HG02678 (cell line): ENCODE data around the gene FBXL19.

Source experiments
- ATAC-seq: cut with Tn5 transposase; IDR thresholded peaks from one replicate; pipeline ENCODE4 v1.9.1; 2021; ENCODE audit warnings: mild to moderate bottlenecking, moderate library complexity; ENCODE audit not compliant: unreplicated experiment

FBXL19 gene

GRCh38 chr16:30894540-30895368 is 28.6 kb upstream of the FBXL19 start:
- ATAC-seq = no peak

DNA sequence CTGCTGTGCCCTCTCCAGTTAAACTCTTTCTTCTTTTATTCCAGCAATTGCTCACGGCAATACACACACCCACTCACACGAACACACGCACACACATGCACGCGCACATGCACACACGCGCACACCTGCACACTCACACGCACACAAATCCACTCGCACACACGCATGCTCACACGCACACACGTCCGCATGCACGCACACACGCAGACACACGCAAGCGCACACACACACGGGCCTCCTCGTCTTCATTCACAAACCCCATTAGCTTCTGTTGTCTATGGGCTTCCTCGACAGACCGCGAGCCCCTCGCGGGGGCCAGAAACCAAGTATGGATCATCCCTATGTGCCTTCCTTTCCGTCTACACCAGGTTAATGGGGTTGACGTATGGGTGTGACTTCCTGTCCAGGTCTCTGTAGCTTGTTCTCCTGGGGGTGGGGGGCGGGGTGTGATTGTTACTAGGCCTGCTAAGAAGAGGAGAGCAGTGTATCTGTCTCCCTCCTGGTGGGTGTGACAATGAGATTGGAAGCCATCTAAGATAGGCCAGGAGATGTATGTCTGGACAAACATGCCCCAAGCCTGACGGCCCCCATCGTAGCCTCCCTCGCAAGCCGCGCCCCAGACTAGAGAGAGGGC is 27.6 kb upstream of the FBXL19 start:
- no peak for ATAC-seq

DNA sequence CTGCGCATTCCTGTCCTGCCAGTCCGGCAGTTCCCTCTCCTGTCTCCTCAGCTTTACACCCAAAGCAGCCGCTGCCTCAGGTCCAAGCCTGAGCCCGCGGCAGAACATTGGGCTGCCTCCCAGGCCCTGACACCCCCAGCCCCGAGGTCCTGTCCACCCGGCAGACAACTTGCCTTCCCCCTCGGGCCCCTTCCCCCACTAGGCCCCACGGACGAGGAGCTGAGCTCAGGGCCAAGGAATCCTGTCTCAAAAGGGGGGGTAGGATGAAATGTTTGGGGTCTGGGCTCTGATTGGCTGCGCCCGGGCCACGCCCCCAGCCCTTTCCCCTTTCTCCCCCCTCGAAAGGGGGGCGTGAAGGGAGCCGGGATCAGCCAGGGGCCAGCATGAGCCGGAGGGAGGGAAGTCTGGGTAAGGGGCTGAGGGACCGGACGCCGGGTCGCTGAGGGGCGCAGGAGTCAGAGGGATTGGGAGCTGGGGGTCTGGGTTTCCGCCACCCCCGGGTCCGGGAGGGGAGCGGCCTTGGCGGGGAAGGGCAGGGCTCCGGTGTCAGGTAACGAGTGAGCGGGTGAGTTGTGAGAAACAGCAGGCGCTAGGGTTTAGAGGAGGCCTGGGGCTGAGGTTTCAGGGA is 27.0 kb upstream of the FBXL19 start, which contains the start of gene CTF1:
TSS of gene CTF1 (plus strand) at position 354 of the 628 bp plus-strand sequence. CDS start at position 384, 30 bp downstream.
- no peak for ATAC-seq

- peak; percentile 40 for ATAC-seq
Observed at GRCh38 chr16:30896889-30897733, 26.3 kb upstream of the FBXL19 start.

GRCh38 chr16:30899794-30900193 is 23.6 kb upstream of the FBXL19 start:
- no peak for ATAC-seq

- ATAC-seq = no peak
Observed at GRCh38 chr16:30900588-30900987, 22.8 kb upstream of the FBXL19 start.

GRCh38 chr16:30901201-30902028 is 22.0 kb upstream of the FBXL19 start:
- ATAC-seq = no peak

GRCh38 chr16:30902029-30902972 is 21.1 kb upstream of the FBXL19 start:
- ATAC-seq = peak; percentile 75

DNA sequence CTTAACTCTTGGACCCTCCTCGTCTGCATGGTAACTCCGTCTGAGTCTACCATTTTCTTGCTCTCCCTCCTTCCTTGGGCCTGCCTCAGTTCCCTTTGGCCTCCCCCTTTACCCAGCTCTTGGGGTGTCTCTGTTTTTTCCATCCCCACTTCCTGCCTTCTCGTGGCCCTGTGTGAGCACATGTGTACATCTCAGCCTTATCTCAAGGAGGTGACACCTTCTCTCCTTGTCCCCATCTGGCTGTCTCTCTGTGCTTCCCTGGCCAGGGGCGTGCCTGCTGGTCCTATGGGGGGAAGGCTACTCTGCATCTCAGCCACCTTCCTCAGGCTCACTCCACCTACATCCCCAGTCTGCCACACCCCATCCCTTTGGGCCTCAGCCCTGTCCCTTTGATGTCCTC is 20.4 kb upstream of the FBXL19 start:
- no peak for ATAC-seq

GRCh38 chr16:30903596-30903995 is 19.8 kb upstream of the FBXL19 start:
- no peak for ATAC-seq

DNA sequence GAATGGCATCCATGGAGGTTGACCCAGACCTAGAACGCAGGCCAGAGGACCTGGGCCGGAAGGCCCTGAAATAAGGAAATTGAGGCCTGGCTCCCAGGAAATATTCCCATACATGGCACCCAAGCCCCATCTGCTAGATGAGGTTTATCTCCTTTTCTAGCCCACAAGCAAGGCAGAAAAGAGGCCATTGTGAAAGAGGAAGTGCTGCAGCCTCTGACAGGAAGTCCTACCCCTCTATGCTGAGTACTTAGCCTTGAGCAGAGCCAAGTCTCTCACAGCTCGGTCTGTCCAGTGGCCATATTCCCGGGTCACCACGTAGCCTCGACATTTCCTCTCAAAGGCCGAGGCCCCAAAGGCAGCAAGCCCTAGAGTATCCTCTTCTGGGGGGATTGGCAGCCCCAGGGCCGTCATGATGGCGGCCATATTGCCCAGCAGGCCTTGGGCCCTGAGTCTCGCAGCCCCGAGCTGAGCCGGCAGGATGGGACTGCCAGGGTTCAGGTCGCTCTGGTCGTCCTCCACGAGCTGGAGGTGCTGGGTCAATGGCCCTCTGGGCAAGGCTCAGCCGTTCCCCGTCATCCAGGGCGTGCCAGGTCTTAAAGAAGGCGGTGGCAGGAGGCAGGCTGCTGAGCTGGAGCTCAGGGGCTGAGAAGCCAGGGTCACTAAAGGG is 19.1 kb upstream of the FBXL19 start:
- ATAC-seq = no peak

DNA sequence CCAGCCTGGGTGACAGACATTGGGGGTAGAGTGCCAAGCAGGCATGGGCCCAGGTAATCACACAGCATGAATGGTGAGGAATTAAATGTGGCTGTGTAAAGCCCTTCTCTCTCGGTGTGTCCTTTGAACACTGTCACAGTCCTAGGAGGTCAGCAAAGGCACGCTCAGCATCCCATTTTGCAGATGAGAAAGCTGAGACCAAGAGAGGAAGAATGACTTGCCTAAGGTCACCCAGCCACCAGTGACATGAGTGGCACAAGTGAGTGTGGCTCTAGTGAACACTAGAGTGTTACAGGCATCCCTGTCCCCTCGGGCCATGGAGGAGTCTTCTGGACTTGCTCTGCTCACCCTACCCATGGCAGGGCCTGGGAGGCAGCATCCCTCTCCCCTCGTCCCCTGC is 16.3 kb upstream of the FBXL19 start:
- ATAC-seq = no peak

GRCh38 chr16:30910427-30911029 is 12.8 kb upstream of the FBXL19 start:
- no peak for ATAC-seq

DNA sequence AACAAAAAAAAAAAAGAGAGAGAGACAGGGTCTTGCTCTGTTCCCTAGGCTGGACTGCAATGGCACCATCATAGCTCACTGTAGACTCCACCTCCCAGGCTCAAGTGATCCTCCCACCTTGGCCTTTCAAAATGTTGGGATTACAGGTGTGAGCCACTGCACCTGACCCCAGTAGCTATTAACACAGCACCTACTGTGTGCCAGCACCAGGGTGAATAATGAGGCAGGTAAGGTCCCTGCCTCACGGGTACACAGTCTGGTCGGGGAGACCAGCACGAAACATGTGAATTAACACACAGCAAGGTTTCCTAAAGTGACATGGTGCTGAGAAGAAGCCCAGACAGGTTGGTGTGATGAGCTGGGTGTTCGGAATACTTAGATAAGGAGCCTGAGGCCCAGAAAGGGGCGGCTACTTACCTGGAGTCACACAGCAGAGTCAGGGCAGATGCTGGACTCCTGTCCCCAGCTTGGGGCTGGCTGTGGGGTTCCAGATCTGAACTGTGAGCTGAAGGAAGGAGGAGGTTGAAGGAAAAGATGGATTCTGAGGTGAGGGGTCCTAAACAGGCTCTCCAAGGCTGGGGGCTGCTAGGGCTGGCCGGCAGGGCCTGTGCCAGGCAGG is 10.5 kb upstream of the FBXL19 start:
- no peak for ATAC-seq

GRCh38 chr16:30914830-30915229 is 8.5 kb upstream of the FBXL19 start:
- no peak for ATAC-seq

DNA sequence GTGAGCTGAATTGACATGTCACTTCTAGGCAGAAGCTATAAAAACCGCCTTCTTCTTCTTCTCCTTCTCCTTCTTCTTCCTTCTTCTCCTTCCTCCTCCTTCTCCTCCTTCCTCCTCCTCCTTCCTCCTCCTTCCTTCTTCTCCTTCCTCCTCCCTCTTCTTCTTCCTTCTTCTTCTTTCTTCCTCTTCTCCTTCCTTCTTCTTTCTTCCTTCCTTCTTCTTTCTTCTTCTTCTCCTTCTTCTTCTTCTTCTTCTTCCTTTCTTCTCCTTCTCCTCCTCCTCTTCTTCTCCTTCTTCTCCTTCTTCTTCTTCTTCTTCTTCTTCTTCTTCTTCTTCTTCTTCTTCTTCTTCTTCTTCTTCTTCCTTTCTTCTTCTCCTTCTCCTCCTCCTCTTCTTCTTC is 4.8 kb upstream of the FBXL19 start:
- ATAC-seq = no peak

GRCh38 chr16:30920891-30921290 is 2.5 kb upstream of the FBXL19 start:
- no peak for ATAC-seq

- ATAC-seq = no peak
Observed at GRCh38 chr16:30921459-30921747, 2.0 kb upstream of the FBXL19 start.
